NCI-H1417 (cell line): ENCODE measurements around the gene NDUFB1.

Experiments
- DNase-seq, 3 experiments: peaks; one replicate each; lab custom pipeline; 2025; lab: John Stamatoyannopoulos, UW

NDUFB1 gene

DNA sequence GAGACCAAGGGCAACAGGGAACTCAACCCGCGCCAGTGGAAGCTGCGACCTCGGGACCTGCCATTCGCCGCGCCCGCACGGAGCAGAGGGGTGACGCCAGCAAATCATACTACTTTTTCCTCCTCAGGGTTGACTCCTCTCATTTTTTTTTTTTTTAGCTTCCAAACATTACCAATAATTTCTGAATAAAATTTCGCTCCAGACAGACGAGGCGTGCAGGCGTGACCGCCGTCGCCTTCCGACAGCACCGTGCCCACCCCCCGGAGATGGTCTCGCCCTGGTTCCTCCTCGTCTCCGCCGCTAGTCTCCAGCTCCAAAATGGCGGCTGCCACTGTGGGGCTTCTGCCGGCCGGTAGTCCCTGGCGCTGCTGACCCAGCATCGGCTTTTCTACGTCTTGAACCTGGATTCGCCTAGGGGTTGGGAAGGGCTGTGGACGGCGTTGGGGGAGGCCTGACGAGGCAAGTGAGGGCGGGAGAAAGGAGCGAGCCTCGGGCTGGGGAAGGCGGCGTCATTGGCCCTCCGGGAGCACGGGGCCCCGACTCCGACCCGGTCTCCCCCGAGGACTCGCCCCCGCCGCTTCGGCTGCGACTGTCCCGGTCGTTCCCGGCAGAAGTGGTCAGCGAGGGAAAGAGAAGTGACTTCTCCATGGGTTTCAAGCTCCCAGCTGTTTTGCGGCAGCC is at the start of gene NDUFB1, which contains the start of gene CPSF2:
Gene NDUFB1 (minus strand): TSS at position 37 of the 681 bp plus-strand sequence. CDS start 4,069 bp downstream, outside the sequence.
Gene CPSF2 (plus strand): TSS at position 300 of the 681 bp plus-strand sequence. CDS start 9,016 bp downstream, outside the sequence.
- DNase-seq: peak; percentile 87 to 96 (median 95)

GRCh38 chr14:92164958-92165357 is 43.5 kb upstream of the NDUFB1 start:
- DNase-seq: no peak

GRCh38 chr14:92161521-92161920 is 40.0 kb upstream of the NDUFB1 start:
- DNase-seq: no peak

- DNase-seq: no peak
These were observed 39.1 kb upstream of the NDUFB1 start for GRCh38 chr14:92160619-92161018.

DNA sequence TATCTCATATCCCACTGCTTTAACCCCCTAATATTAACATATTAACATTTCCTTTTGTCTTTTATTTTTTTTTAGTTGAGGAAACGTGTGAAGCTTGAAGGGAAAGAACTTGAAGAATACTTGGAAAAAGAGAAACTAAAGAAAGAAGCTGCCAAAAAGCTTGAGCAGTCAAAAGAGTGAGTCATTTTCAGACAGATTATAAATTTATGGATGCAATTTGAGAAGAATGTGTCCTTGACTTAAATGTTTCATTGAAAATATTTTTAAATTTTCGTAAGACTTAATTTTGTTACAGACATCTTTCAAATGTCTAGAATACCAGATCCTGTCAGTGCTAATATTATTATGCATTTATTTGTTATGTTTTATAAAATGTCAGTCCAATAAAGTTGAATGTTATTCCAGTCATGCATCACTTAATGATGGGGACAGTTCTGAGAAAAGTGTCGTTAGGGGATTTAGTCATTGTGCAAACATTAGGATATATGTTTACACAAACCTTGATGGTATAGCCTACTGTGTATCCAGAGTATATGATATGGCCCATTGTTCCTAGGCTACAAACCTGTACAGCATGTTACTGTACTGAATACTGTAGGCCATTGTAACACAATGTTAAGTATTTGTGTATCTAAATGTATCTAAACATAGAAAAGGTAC is 32.9 kb upstream of the NDUFB1 start:
- peak in 2 of 3 experiments; percentile 27 to 77 for DNase-seq

GRCh38 chr14:92153581-92153980 is 32.1 kb upstream of the NDUFB1 start:
- peak in 2 of 3 experiments; percentile 26 to 39 for DNase-seq

- no peak for DNase-seq
These were observed 23.2 kb upstream of the NDUFB1 start for GRCh38 chr14:92144708-92145107.

GRCh38 chr14:92143962-92144361 is 22.5 kb upstream of the NDUFB1 start:
- DNase-seq: no peak

GRCh38 chr14:92143309-92143708 is 21.8 kb upstream of the NDUFB1 start:
- DNase-seq: no peak

- DNase-seq: peak in 2 of 3 experiments; percentile 23 to 72
These were observed 13.8 kb upstream of the NDUFB1 start for GRCh38 chr14:92135269-92135668.

DNA sequence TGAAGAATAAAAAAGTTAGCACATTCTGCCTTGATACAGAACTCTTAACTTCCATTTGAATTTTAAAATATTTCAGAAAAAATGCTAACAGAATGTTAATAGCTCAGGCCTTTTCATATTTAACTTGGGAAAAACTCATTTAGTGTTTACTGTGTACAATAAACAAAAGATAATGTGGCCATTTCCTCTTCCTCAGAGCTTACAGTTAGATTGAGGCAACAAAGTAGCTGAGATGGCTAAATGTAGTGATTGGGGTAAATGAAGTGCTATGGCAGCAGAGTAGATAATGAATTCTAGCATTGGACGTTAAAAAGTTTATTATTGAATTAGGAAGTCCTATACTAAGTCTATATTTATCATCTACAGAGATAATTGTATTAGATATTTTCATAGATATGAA is 12.9 kb upstream of the NDUFB1 start:
- no peak for DNase-seq

DNA sequence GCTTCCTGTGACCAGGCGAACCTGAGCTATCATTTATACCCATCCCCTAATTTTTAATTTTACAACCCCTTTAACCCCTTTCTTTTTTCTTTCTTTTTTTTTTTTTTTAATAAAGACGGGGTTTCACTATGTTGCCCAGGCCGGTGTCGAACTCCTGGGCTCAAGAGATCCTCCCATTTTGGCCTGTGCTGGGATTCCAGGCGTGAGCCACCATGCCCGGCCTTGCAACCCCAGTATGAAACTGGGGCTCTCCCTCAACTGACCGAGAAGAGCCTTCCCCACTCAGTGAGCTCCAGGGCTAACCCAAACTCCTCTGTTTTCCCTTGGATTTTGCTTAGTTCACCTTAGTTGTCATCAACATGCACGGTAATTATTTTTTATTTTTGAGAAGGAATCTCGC is 1.3 kb upstream of the NDUFB1 start:
- DNase-seq: no peak

DNA sequence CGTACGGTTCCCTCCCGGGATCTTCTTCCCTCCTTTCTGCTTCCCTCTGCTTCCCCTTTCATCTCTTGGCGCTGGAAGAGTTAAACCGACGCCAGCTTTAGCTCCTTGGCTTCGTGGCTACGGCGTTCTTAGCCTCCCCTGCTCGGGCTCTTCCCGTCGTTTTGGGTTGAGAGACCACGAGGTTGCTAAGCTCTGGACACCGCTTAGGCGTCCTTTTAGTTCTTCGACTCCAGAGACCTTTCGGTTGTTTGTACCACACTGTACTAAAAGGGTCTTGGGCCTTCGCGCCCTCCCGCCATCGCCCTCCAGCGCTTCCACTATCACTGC is 808 bp upstream of the NDUFB1 start:
- DNase-seq: peak; percentile 38 to 86 (median 83)

DNA sequence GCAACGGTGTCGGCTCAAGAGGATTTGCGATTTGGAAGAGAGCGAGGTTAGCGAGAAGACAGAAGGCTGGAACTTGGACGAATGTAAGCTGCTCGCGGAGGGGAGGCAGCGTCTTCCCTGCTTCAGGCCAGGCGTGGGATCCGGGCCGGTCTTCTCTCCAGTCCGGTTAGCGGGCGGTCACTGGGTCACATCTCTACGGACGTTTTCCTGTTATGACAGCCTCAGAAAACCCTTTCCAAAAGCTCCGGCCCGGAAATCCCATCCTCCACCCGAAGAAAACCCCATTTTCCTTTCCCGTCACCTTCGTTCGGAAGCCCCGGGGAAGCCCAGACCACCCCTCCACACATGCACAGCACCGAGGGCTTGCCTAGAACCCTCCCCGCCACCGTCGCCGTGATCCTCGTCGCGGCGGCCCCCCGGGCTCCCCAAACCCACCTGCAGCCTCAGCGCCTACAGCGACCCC is 268 bp downstream of the NDUFB1 start:
- DNase-seq: peak; percentile 30 to 87 (median 83)

DNA sequence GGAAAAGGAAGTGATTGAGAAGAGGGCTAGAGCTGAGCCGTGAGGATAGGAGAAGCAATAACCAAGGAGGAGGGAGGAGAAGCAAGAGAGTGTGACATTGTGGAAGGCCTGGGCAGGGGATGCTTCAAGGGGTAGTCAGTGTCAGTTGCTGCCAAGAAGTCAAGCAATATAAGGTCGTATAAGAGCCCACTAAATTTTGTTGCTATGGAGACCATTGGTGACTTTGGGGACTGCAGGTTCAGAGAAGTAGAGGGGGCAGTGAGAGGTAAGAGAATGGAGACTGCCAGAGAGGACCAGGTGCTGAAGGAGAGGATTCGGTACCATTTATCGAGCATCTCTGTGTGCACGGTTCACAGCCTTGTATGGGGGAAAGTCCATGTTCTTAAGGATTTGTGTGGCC is 12.0 kb downstream of the NDUFB1 start:
- DNase-seq: no peak

DNA sequence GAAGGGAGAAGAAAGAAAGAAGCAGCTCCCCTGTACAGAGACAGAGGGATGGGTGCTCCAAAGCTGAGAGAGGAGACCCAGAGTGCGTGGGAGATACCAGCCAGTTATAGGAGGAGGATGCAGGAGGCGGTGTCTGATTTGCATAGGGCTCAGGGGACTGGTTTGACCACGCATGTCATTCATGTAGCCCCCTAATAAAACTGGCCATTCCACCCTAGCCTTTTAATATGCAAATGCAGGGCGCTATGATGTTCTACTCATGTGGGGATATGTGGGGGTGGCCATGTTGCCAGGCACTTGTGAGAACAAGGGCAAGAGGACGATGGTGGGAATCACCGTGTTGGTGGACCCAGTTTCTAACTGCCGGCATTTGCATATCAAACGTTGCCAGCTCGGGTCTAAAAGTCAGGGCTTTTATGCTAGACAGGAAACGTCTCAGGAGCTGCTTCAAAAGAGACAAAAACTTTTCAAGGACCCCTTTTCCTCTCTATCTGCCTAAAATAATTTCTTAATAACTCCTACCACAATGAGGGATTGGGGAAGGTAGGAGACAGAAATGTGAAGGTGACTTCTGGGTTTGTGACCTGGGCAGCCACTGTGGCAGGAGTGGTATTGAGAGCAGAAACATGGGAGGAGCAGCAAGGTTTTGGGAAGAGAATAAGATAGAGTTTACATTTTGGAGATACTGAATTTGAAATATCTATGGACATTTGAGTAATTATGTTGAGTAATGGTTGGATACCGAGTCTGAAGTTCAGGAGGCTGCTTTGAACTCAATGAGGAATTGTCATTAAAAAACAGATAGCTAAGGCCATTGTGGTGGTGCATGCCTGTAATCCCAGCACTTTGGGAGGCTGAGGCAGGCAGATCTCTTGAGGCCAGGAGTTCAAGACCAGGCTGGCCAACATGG is 12.9 kb downstream of the NDUFB1 start:
- DNase-seq: no peak

GRCh38 chr14:92106143-92106926 is 15.2 kb downstream of the NDUFB1 start, which contains the start of gene ATXN3:
TSS of gene ATXN3 (minus strand) at chr14:92106582. CDS start at chr14:92106552, 30 bp downstream.
- peak; percentile 97 to 99 (median 99) for DNase-seq

- no peak for DNase-seq
These were observed 15.7 kb downstream of the NDUFB1 start for GRCh38 chr14:92105893-92106142.

GRCh38 chr14:92105073-92105892 is 16.2 kb downstream of the NDUFB1 start:
- DNase-seq: no peak

DNA sequence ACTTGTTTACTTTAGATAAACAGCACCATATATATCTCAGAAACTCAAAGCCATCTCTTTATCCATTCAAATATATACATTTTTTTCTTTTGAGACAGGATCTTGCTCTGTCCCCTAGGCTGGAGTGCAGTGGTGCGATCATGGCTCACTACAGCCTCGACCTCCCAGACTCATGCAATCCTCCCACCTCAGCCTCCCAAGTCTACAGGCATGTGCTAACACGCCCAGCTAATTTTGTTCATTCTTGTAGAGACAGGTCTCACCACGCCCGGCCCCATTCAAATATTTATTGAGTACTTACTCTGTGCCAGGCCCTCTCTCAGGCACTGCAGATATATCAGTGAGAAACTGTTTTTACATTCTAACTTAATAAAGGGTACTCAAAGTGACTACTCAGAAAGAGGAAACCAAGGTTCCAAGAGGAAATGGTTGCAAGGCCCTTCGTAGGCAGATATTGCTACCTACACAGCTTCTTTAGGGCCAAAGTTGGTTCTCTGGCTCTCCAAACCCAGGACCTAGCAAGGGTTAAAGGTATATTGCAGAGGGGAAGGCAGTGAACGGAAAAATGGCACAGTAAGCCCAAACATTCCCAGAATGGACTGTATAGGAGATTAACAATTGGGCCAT is 18.0 kb downstream of the NDUFB1 start:
- no peak for DNase-seq
